ENCODE measurements around the gene FBLN2.

FBLN2 gene

GRCh38 chr3:13651775-13652428 lies 103.0 kb downstream of the FBLN2 start:
- DNase-seq: no peak

GRCh38 chr3:13652728-13653127 lies 103.8 kb downstream of the FBLN2 start:
- no peak for DNase-seq

- no peak for DNase-seq
Measured at GRCh38 chr3:13653631-13654279, 104.8 kb downstream of the FBLN2 start.

- DNase-seq: no peak
Measured at GRCh38 chr3:13654330-13655060, 105.6 kb downstream of the FBLN2 start.

- DNase-seq: peak; percentile 59
Measured at GRCh38 chr3:13655061-13655913, 106.4 kb downstream of the FBLN2 start.

GRCh38 chr3:13656584-13657301 lies 107.8 kb downstream of the FBLN2 start:
- no peak for DNase-seq

- DNase-seq: peak; percentile 64
Measured at GRCh38 chr3:13657660-13658435, 108.9 kb downstream of the FBLN2 start.

- no peak for DNase-seq
Measured at GRCh38 chr3:13658681-13659080, 109.8 kb downstream of the FBLN2 start.

- no peak for DNase-seq
Measured at GRCh38 chr3:13659221-13659969, 110.5 kb downstream of the FBLN2 start.

- DNase-seq: no peak
Measured at GRCh38 chr3:13660042-13660874, 111.3 kb downstream of the FBLN2 start.

- DNase-seq: no peak
Measured at GRCh38 chr3:13661121-13661520, 112.2 kb downstream of the FBLN2 start.

GRCh38 chr3:13662238-13662847 lies 113.4 kb downstream of the FBLN2 start:
- no peak for DNase-seq

GRCh38 chr3:13663781-13664535 lies 115.0 kb downstream of the FBLN2 start:
- no peak for DNase-seq

GRCh38 chr3:13665582-13666226 lies 116.8 kb downstream of the FBLN2 start:
- no peak for DNase-seq

- no peak for DNase-seq
Measured at GRCh38 chr3:13666227-13666619, 117.3 kb downstream of the FBLN2 start.

GRCh38 chr3:13666781-13667709 lies 118.1 kb downstream of the FBLN2 start:
- no peak for DNase-seq

- no peak for DNase-seq
Measured at GRCh38 chr3:13668136-13668535, 119.2 kb downstream of the FBLN2 start.
